Measurements from ENCODE around the gene MYRFL. TPM values are rescaled to one million over a fixed set of nuclear protein-coding genes. Genes with fewer than 3 reads are reported as not detected.

The MYRFL gene
- total RNA-seq, 6 donors from 2014 or later: 0.10 to 1.8 (median 0.20) TPM; not detected in 3

DNA sequence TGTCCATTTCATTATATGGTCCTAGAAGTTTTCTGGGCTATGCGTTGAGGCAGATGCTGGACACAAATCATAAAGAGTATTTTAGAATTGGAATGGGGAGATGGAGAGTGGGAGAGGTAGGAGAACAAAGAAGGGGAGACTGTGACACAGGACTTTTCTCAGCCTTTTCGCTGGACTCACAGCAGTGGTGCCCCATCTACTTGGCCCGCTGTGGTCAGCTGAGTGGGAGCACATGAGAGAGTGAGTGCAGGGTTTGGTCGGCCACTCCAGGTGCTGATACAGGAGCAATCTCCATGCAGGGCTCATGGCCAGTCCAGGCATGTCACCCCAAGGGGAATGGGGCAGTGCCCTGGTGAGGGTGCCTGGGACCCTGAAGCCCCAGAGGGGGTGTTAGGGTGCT, 109.0 kb downstream of the MYRFL start:
- no peak for TF ChIP-seq EP300 (IDR thresholded peaks at IDR 0.05)
- no peak for TF ChIP-seq POLR2A (IDR thresholded peaks at IDR 0.05)
- TF ChIP-seq POLR2AphosphoS5 (IDR thresholded peaks at IDR 0.05): no peak
- no peak for TF ChIP-seq CTCF (IDR thresholded peaks at IDR 0.05)
- Histone ChIP-seq H3K27ac (no peak overlapping the region), H3K9me3 (no peaks in the 10 kb centered on the region), H3K36me3 (no peaks in the 10 kb centered on the region), H3K27me3 (no peaks in the 10 kb centered on the region), H3K4me1 (peaks cover 6 to 9% (median 6%) of the 10 kb centered on the region in 4 donors), H3K4me3 (no peak overlapping the region)
- WGBS, 2 donors: 92 to 96% methylated on average over 3 to 4 of the region's 4 CpGs
- ATAC-seq (ENCODE audit: low FRiP score in 2 of 2): no peak
- no peak for DNase-seq

- peak; percentile 36 to 65 for ATAC-seq (ENCODE audit: low FRiP score in 2 of 2)
- 44 to 51% methylated on average over 5 of the region's 5 CpGs for WGBS, 2 donors
- H3K36me3 ChIP-seq: no peaks in the 10 kb centered on the region
- no peaks in the 10 kb centered on the region for H3K27me3 ChIP-seq
- H3K9me3 ChIP-seq: no peaks in the 10 kb centered on the region
- no peak overlapping the region for H3K4me3 ChIP-seq
- peak overlapping the region in 1 of 4 donors; percentile 19 for H3K27ac ChIP-seq
- TF ChIP-seq EP300 (IDR thresholded peaks at IDR 0.05): no peak
- no peak for TF ChIP-seq POLR2A (IDR thresholded peaks at IDR 0.05)
- no peak for TF ChIP-seq POLR2AphosphoS5 (IDR thresholded peaks at IDR 0.05)
- TF ChIP-seq CTCF (IDR thresholded peaks at IDR 0.05): no peak
- peak in 1 of 2 donors; percentile 39 for DNase-seq
- peaks cover 6 to 9% (median 6%) of the 10 kb centered on the region in 4 donors for H3K4me1 ChIP-seq
Observed at GRCh38 chr12:69935651-69936100, 110.6 kb downstream of the MYRFL start.

DNA sequence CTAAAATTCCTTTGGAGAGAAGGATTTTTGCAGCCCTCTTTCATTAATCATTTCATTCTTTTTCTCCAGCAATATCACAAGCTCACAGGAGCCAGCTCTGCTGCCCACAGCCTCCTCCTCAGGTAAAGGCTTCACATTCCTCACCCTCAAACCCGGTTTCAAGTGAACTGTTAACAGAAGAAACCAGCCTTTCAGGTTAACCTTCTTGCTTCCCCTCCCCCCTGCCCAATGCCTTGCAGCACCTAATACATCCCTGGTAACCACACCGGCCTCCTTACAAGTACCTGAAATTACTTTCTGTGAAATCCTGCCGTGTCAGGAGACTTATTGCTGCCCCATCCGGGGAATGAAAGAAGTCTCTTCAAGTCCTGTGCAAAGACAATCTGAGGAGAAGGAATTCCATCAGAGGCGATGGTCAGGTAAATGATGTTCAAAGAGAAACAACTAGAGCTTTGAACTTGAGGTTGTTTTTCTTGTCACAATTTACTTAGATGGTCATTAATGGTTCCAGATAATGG, 111.2 kb downstream of the MYRFL start:
- Histone ChIP-seq H3K9me3 (no peaks in the 10 kb centered on the region), H3K27ac (peak overlapping the region in 1 of 4 donors; percentile 19), H3K4me1 (peaks cover 6 to 9% (median 6%) of the 10 kb centered on the region in 4 donors), H3K36me3 (no peaks in the 10 kb centered on the region), H3K4me3 (no peak overlapping the region), H3K27me3 (no peaks in the 10 kb centered on the region)
- DNase-seq: peak in 1 of 2 donors; percentile 82
- WGBS, 2 donors: 47 to 55% methylated on average over 5 of the region's 5 CpGs
- ATAC-seq (ENCODE audit: low FRiP score in 2 of 2): peak; percentile 53 to 89
- TF ChIP-seq POLR2A (IDR thresholded peaks at IDR 0.05) (no peak), POLR2AphosphoS5 (IDR thresholded peaks at IDR 0.05) (no peak), CTCF (IDR thresholded peaks at IDR 0.05) (no peak), EP300 (IDR thresholded peaks at IDR 0.05) (peak in 1 of 4 donors; percentile 45)

- TF ChIP-seq POLR2AphosphoS5 (IDR thresholded peaks at IDR 0.05): no peak
- no peak for TF ChIP-seq EP300 (IDR thresholded peaks at IDR 0.05)
- no peak for TF ChIP-seq CTCF (IDR thresholded peaks at IDR 0.05)
- TF ChIP-seq POLR2A (IDR thresholded peaks at IDR 0.05): no peak
- Histone ChIP-seq H3K27ac (no peak overlapping the region), H3K4me3 (no peak overlapping the region), H3K4me1 (peaks cover 6 to 9% (median 6%) of the 10 kb centered on the region in 4 donors), H3K36me3 (no peaks in the 10 kb centered on the region), H3K27me3 (no peaks in the 10 kb centered on the region), H3K9me3 (no peaks in the 10 kb centered on the region)
- 61 to 62% methylated on average over 2 of the region's 2 CpGs for WGBS, 2 donors
- ATAC-seq (ENCODE audit: low FRiP score in 2 of 2) (no peak), DNase-seq (no peak)
Observed at GRCh38 chr12:69936766-69937165, 111.7 kb downstream of the MYRFL start.

DNA sequence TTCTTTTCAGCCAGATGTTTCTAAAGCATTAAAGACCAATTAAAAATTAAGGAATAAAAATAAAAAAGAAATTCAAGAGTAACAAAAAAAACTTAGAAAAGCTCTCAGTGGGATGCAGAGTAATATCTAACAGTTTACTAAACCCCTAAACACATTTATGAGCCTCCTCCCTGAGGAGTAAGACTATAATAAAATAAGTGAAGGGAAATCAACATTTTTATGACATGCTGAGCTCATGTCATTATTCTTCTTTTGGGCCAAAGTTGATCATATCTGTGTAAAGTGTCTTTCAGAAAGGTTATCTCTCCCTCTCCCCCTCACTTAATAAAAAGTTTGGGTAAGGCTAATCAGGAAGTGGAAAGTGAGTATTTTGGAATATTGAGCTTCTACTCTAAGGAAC, 122.1 kb downstream of the MYRFL start:
- Histone ChIP-seq H3K27ac (no peak overlapping the region), H3K9me3 (peaks cover 0 to 3% (median 0%) of the 10 kb centered on the region in 4 donors), H3K4me1 (no peaks in the 10 kb centered on the region), H3K27me3 (no peaks in the 10 kb centered on the region), H3K36me3 (no peaks in the 10 kb centered on the region), H3K4me3 (no peak overlapping the region)
- no peak for TF ChIP-seq POLR2A (IDR thresholded peaks at IDR 0.05)
- TF ChIP-seq CTCF (IDR thresholded peaks at IDR 0.05): no peak
- no peak for TF ChIP-seq EP300 (IDR thresholded peaks at IDR 0.05)
- no peak for TF ChIP-seq POLR2AphosphoS5 (IDR thresholded peaks at IDR 0.05)
- DNase-seq (no peak), ATAC-seq (ENCODE audit: low FRiP score in 2 of 2) (no peak)

Measured in upper lobe of left lung (tissue), 6 donors.